A549 treated with GW870086 at 1 μM for 4 hours (cell line): ENCODE data around the gene MRPL1. TPM values are rescaled to one million over a fixed set of nuclear protein-coding genes. Genes with fewer than 3 reads are reported as not detected.

ENCODE experiments used
- total RNA-seq: library from RNA; stranded (reverse); fragments of 200-300 nt; extraction: Qiagen RNA extraction; gene quantifications from 5 replicates; pipeline ENCODE4 v1.2.3, GENCODE V29; 2022; ENCODE audit warnings: low read depth

Gene MRPL1
- total RNA-seq: 19.8 to 25.6 TPM (median 23.4 TPM) in 5 replicates

GRCh38 chr4:77862478-77863216 is at the start of gene MRPL1:
Gene MRPL1 (plus strand): TSS chr4:77862830. CDS start chr4:77862849, 19 bp downstream.

GRCh38 chr4:77818602-77819403 is 43.8 kb upstream of the MRPL1 start, which contains the start of gene CNOT6L:
Gene CNOT6L (minus strand): TSS chr4:77819368. CDS start chr4:77819308, 60 bp downstream.

Other genes with a start within 250 kb of the MRPL1 start
- 6.6 to 10.5 TPM (median 8.9 TPM) in 5 replicates for gene CNOT6L, start 43.5 kb upstream of the MRPL1 start, total RNA-seq
- 1.7 to 3.3 TPM (median 2.6 TPM) in 5 replicates for gene FRAS1, start 194.5 kb downstream of the MRPL1 start, total RNA-seq